ENCODE measurements around the gene RNF2.

GRCh38 chr1:185110145-185110544, 64.8 kb downstream of the RNF2 start:
- TF ChIP-seq CTCF (conservative IDR thresholded peaks at IDR 0.05 in 1 of 2, IDR thresholded peaks at IDR 0.05 in 1 of 2; ENCODE audit: extremely low read depth in 1 of 2, insufficient read depth in 1 of 2, low read depth in 1 of 2, low read length in 2 of 2) = no peak
- TF ChIP-seq EZH2 (IDR thresholded peaks at IDR 0.05; ENCODE audit: borderline replicate concordance, low read length) = no peak
